Activated CD8-positive, alpha-beta memory T cell treated with anti-CD3 and anti-CD28 coated beads for 36 hours (primary cell): ENCODE data around the gene RNF151. TPM values are rescaled to one million over a fixed set of nuclear protein-coding genes. Genes with fewer than 3 reads are reported as not detected.

ENCODE experiments used
- CTCF ChIA-PET: fragments of 350-600 bp; sonication (Branson Sonifier 250); formaldehyde crosslinking; loops from one replicate; lab custom pipeline; 2021; ENCODE audit warnings: antibody characterized with exemption; lab: Charles Lee
- POLR2A ChIA-PET: fragments of 350-600 bp; sonication (Branson Sonifier 250); formaldehyde crosslinking; loops from one replicate; lab custom pipeline; 2021; ENCODE audit warnings: antibody characterized with exemption; lab: Charles Lee
- total RNA-seq, 2 experiments: library from RNA; stranded (reverse); gene quantifications; one replicate each; pipeline ENCODE4 v1.2.3, GENCODE V29; 2021

RNF151 gene
- total RNA-seq, 2 experiments from 2014 or later = not detected

DNA sequence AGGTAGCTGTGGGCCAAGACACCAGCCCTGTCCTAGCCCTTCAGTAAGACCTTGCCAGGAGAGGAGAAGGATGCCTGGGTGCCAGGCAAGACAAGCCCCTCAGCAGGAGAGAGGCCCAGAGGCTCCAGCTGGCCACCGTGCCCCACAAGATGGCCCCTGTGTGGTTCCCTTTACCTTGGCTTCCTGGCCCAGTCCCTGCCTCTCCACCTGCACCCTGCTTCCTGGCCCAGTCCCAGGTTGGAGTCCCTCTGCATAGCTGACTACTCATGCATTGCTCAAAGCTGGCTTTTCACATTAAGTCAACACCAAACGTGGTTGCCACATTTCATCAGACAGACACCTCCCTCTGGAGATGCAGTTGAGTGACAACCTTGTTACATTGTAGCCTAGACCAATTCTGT is 27.1 kb downstream of the RNF151 start:
- ChIA-PET POLR2A (interaction anchor here (1.1 kb wide), 1 partner anchor 13 kb away, joined by 3 read pairs; the partner anchor contains the start of gene NOXO1), CTCF (interaction anchor here (0.6 to 5.5 kb wide), 5 partner anchors 9 to 138 kb away, joined by 3 to 41 read pairs (median 4); partner anchors contain the start of gene GFER)

DNA sequence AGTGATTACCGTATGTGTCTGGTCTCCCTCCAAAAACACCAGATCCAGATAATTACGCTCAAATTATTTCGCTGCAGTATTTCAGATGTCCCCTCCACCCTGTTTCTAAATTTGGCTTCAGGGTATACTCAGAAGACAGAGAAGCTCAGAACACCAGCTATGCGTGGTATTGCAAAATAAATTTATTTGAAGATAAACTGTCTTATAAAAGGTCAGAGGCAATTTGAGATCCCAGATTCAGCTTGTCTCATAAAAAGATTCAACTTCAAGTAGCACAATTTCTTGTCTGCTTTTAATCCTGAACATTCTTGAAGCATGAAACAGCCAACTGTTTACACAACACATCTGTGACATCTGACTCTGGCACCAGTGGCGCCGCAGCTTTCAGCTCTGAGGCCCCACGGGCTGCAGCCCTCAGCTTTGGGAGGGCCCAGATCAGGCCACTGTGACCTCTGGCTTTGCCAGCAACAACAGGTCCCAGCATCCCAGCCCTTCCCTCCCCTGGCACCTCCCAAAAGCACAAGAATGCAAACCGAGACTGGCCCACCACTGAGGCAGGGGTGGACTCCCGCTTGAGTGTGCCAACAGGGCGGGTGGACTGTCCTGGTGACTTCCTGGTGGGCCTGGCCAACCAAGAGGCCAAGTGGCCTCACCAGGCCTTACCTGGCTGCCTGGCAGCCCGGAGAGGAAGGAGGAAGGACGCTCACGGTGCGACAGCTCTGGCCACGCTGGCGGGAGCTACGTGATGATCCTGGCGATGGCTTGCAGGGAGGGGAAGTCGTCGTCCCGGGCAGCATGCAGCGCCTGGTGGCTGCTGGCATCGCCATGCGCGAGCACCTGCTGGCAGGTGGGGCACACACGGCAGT is 31.1 kb downstream of the RNF151 start:
- CTCF ChIA-PET = no interaction called here
- POLR2A ChIA-PET = no interaction called here

GRCh38 chr16:1998360-1998835 is 31.7 kb downstream of the RNF151 start:
- CTCF ChIA-PET = no interaction called here

DNA sequence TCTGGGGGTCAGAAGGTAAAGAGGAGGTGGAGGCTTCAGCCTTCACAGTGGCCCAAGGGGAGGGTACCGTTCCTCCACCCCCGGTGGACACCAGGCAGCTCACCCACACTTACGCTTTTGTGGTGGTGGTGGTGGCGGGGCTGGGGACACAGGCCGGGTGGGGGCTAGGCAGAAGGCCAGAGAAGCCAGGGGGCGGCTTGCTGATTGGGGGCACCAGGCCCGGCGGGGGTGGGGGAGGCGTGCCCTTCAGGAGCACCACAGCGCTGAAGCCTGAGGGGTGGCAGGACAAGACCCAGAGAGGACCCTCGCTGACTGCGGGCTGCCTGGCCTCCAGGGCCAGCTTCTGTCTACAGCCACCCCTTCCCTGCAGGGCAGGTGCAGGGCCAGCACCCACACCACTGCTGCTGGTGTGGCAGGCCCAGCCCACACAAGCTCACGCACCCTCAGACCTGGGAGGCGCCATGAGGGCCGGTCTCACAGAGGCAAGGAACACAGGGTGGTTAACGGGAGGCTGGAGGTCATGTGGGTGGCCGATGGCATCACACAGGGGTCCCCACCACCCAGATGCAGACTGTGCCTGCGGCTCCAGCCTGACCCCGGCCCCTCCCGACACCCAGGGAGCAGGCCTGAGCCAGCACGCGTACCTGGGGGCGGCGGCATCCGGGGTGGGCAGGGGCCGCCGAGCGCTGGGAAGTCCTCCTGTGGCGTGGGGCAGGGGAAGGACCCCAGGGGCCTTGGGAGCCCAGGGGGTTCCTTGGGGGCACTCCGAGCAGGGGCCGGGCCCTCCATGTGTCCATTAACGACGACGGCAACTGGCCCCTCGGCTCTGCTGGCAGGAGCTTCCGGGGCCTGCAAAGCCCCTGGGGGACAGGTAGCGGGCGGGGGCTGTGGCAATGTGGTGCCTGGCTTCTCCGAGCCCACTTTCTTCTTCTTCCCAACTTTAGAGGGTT is 32.5 kb downstream of the RNF151 start:
- CTCF ChIA-PET = no interaction called here
- POLR2A ChIA-PET = no interaction called here

More at GRCh38 chr16:1998360-1998835, 31.7 kb downstream of the RNF151 start:
- POLR2A ChIA-PET = no interaction called here

DNA sequence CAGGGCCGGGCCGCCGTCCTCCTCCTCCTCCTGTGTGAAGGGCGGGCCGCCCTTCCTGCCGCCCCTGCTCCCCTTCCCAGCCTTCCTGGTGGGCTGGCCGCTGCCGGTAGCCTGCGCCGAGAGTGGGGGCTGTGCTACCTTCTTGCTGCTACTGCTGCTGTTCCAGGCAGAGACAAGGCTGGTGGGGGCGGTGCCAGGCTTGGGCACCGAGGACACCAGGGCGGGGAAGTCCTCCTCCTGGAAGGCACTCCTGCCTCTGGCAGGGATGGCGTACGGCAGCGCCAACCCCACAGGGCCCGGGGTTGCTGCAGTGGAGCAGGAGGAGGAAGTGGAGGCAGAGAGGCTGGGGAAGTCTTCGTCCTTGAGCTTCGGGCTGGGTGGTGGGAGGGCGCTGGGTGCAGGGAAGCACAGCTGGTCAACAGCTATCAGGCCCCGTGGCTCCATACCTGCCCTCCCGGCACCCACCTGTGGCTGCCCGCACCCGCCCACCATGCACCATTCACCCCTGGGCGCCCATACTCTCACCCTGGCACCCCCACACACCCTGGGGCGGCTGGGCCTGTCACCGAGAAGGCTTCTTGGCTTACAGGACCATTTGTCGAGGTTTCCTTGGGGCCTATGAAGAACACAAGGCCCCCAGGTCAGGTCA is 33.3 kb downstream of the RNF151 start:
- CTCF ChIA-PET = no interaction called here

DNA sequence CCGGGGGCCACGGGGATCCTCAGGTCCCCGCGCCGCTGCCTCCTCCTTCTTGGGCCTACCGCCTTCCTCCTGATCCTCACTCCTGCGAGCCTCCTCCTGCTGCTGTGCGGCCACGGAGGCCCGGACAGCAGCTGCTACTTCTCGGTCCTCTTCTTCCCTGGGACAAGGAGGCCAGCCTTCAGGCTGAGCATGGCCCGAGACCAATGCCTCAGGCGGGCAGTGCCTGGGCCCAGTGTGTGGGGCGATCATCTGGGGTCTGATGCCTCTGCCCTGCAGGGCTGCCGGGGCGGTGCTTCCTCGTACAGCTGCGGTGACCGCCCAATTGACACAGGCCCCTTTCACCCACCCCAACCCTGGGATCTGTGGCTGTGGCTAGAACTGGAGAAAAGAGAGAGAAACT is 34.4 kb downstream of the RNF151 start:
- POLR2A ChIA-PET = no interaction called here
- CTCF ChIA-PET = no interaction called here

More for the DNA sequence above, 33.3 kb downstream of the RNF151 start:
- POLR2A ChIA-PET = no interaction called here

DNA sequence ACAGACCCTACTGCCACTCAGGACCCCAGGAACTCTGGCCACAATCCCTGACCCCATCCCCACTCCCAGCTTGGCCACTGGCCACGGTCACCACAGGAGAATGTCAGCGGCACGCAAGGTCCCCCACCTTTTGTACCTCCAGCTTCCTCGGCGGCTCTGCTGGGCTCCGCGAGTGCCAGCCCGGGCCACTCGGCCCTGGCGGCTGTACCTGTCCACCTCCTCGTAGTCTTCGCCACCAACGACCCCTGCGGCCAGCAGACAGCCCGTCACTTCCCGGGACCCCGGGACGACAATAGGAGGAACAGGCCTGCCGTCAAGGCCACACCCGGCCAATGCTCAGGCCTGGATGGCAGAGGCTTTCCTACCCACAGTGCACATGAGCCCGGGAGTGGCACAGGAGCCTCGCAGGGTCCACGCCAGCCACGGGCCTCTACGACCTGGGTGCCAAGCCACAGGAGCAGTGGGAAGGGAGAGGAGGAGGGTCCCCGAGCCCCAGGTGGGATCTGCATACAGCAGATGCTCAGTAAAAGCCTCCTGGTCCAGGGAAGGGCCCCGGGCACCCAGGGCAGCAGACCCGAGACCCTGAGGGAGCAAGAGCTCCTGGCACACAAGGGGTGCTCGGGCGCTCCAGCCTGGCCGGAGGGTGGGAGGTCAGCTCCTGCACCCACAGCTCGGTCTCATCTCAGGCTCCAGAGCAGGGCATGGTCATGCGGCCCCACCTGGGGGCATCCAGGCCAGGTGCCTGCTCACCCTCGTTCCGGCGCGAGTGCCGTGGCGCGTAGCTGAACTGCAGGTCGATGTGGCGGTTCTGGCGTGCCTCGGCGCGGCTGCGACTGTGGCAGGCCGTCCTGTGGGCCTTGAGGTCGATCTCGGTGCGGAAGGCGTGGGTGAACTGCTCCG is 35.0 kb downstream of the RNF151 start:
- CTCF ChIA-PET = no interaction called here
- POLR2A ChIA-PET = no interaction called here

DNA sequence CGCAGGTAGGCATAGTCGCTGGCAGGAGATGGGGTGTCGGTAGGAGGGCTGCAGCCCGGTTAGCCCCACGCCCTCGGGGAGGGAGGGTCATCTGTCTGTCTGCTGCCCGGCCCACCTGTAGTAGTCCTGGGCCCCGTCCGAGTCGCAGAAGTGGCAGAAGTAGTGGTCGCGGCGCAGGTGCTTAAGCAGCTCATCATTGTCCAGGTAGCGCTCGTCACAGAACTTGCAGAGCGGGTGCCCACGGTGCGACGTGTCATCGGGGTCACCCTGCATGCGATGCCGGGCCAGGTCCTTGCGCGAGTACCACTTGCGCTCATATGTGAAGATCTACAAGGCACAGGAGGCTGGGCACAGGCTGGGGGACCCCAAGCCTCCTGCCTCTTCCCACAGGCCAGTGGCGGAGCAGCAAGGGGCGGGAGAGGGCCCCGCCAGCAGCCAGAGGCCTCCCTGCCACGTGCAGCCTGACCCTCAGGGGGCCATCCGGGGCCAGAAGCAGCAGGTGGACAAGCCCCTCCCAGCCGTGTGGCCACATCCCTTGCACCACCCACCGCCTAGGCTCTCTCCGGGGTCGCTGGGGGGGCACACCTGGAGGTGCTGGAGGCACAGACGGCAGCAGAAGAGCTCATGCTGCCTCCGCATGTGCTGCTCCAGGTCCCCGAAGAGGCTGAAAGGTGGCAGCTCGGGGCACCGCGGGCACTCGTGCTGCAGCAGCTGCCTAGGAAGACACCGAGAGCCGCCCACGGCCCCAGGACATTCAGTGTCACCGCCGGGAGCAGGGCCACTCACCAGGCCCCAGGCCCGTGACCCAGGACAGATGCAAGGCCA is 36.0 kb downstream of the RNF151 start:
- POLR2A ChIA-PET = no interaction called here
- CTCF ChIA-PET = interaction anchor here (0.9 to 2.9 kb wide), 15 partner anchors 9 to 150 kb away, joined by 3 to 41 read pairs (median 7); partner anchors contain the start of genes NPW, RPS2, SYNGR3 and TBL3

- ChIA-PET POLR2A (no interaction called here), CTCF (interaction anchor here (0.9 to 2.9 kb wide), 18 partner anchors 9 to 152 kb away, joined by 3 to 41 read pairs (median 6); partner anchors contain the start of genes NPW, RPL3L, RPS2 and SYNGR3)
Observed at GRCh38 chr16:2003231-2003826, 36.7 kb downstream of the RNF151 start.

- ChIA-PET POLR2A (no interaction called here), CTCF (interaction anchor here (0.6 to 2.9 kb wide), 21 partner anchors 9 to 151 kb away, joined by 3 to 41 read pairs (median 5); partner anchors contain the start of genes NPW, RPL3L, RPS2 and SYNGR3)
Observed at GRCh38 chr16:2003827-2004641, 37.4 kb downstream of the RNF151 start.

DNA sequence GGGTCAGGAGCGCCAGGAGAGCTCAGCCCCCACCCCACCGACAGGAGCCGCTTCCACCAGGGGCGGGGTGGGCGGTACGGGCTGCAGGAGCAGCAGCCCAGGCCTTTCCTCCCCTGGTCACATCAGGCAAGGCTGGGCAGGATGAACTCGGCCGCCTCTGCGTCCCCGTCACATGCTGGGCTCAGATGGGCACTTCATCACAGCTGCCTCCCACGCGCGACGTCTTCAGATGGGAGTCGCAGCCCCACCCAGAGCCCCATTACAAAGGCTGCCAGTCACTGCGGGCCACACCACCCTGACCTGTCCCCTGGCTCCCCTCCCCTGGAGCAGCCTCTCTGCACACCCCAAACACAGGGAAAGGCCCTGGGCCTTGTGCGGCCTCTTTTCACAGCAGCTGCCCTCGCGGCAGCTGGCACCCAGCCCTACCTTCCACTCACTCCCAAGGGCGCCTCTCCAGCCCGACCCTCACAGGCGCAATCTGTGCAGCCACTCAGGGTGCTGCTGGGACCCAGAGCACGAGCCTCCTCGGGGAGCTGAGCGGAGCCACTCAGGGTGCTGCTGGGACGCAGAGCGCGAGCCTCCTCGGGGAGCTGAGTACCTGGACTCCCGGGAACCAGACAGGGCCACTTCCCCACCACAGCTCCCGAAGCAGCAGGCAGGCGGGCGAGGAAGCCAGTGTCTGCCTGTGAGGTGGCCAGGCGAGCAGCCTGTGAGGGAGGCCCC is 38.3 kb downstream of the RNF151 start:
- ChIA-PET POLR2A (no interaction called here), CTCF (interaction anchor here (0.8 to 2.9 kb wide), 10 partner anchors 8 to 148 kb away, joined by 3 to 41 read pairs (median 6); no protein-coding TSS in a partner anchor)

DNA sequence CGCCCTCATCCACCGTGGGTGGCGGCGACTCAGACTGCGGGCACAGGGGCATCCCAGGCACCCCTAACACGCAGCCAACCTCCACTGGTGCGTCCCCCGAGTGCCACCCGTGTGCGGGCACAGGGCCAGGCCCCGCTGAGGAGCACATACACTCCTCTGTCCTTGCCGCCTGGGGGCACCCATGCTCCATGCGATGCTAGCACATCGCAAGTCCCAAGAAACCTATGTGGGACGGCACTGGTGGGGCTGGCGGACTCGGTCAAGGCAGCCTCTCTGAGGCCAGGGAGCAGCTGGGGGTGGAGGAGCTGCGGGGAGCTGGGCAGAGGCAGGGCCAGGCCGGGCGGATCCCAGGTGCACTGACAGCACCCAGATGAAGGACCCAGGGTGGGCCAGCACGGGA is 39.0 kb downstream of the RNF151 start:
- ChIA-PET POLR2A (no interaction called here), CTCF (interaction anchor here (2.9 kb wide), 1 partner anchor 12 kb away, joined by 41 read pairs; no protein-coding TSS in a partner anchor)

DNA sequence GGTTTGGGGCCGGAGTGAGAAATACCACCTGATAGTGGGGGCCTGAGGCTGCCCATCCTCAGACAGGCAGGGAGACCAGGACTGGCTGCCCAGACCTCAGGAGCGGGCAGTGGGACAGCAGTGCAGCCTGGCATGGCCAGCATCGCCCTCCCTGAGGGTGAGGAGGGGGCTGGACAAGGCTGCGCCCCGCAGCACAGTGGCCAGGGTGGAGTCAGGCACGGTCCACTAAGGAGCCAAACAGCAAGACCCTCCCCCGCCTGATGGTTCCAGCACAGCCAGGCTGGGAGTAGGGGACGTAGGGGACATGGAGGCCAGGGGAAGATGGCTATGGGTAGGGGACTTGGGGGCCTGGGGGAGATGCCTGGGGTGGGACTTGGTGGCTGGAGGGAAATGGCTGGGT is 39.7 kb downstream of the RNF151 start:
- POLR2A ChIA-PET = no interaction called here

GRCh38 chr16:2007081-2007836 is 40.6 kb downstream of the RNF151 start:
- POLR2A ChIA-PET = interaction anchor here (0.7 to 1.2 kb wide), 2 partner anchors 36 to 148 kb away, joined by 3 read pairs; partner anchors contain the start of gene TRAF7

More for the DNA sequence above, 39.7 kb downstream of the RNF151 start:
- CTCF ChIA-PET = no interaction called here

More at GRCh38 chr16:2007081-2007836, 40.6 kb downstream of the RNF151 start:
- CTCF ChIA-PET = interaction anchor here (1.0 to 2.1 kb wide), 2 partner anchors 22 to 134 kb away, joined by 4 to 17 read pairs; no protein-coding TSS in a partner anchor
